AG10803 (cell line): ENCODE measurements around the gene MDM1.
A peak's percentile ranks its signal among the peaks of the same experiment; 100 is the strongest.

Experiments used
- DNase-seq: peaks from one replicate; pipeline ENCODE4 v3.0.0; 2010; ENCODE audit warnings: low read depth
- H3K4me3 ChIP-seq: 2 replicates; pipeline ENCODE4 v1.5.1; 2011; ENCODE audit warnings: mild to moderate bottlenecking, low read length, control low read depth
- CTCF ChIP-seq: conservative IDR thresholded peaks from 2 replicates; pipeline ENCODE4 v1.5.1; 2011; ENCODE audit warnings: mild to moderate bottlenecking, low read length, control low read depth, inconsistent platforms

Gene MDM1

GRCh38 chr12:68319988-68320623 lies 12.1 kb downstream of the MDM1 start:
- no peak for TF ChIP-seq CTCF
- H3K4me3 ChIP-seq: no peak overlapping the region
- peak; percentile 70 for DNase-seq

GRCh38 chr12:68317047-68317667 lies 15.0 kb downstream of the MDM1 start:
- no peak overlapping the region for H3K4me3 ChIP-seq
- peak; percentile 62 for DNase-seq
- peak; percentile 71 for TF ChIP-seq CTCF

- DNase-seq: peak; percentile 88
- TF ChIP-seq CTCF: no peak
- H3K4me3 ChIP-seq: no peak overlapping the region
Observed at GRCh38 chr12:68310370-68310769, 21.8 kb downstream of the MDM1 start.

GRCh38 chr12:68306564-68306963 lies 25.6 kb downstream of the MDM1 start:
- no peak for DNase-seq
- no peak for TF ChIP-seq CTCF
- no peak overlapping the region for H3K4me3 ChIP-seq

- no peak overlapping the region for H3K4me3 ChIP-seq
- no peak for DNase-seq
- no peak for TF ChIP-seq CTCF
Observed at GRCh38 chr12:68305278-68305677, 26.9 kb downstream of the MDM1 start.

GRCh38 chr12:68304626-68305025 lies 27.5 kb downstream of the MDM1 start:
- no peak for DNase-seq
- no peak overlapping the region for H3K4me3 ChIP-seq
- no peak for TF ChIP-seq CTCF

- peak; percentile 26 for DNase-seq
- no peak for TF ChIP-seq CTCF
- no peak overlapping the region for H3K4me3 ChIP-seq
Observed at GRCh38 chr12:68303850-68304249, 28.3 kb downstream of the MDM1 start.
